ENCODE results near the gene GAS2. TPM values are rescaled to one million over a fixed set of nuclear protein-coding genes. Genes with fewer than 3 reads are reported as not detected.

Gene GAS2
- total RNA-seq, 1 experiment from 2014 or later: 9.4 TPM

GRCh38 chr11:22774716-22775115 is 108.3 kb downstream of the GAS2 start:
- CTCF ChIA-PET: no interaction called here
- no peak overlapping the region for H3K4me3 Mint-ChIP-seq (ENCODE audit: unreplicated experiment)
- no peak overlapping the region for H3K27ac Mint-ChIP-seq (ENCODE audit: unreplicated experiment)
- H3K36me3 Mint-ChIP-seq (ENCODE audit: insufficient read depth, unreplicated experiment): no peaks in the 10 kb centered on the region
- Histone ChIP-seq H3K9me3 (no peaks in the 10 kb centered on the region), H3K27me3 (replicated peaks; ENCODE audit: control insufficient read depth, insufficient read depth, low read length) (no peaks in the 10 kb centered on the region), H3K36me3 (ENCODE audit: control insufficient read depth, insufficient read depth, low read length) (no peaks in the 10 kb centered on the region), H3K4me1 (no peaks in the 10 kb centered on the region), H3K4me3 (ENCODE audit: low read depth, low read length) (no peak overlapping the region)
- no TSS peak for BruUV-seq (replicated peaks)
- POLR2A ChIA-PET: no interaction called here
- DNase-seq: no peak
- intact Hi-C loops (cut with micrococcal nuclease; ENCODE audit: unreplicated experiment): no loop called here
- H3K9me3 Mint-ChIP-seq (ENCODE audit: unreplicated experiment): no peaks in the 10 kb centered on the region
- TF ChIP-seq, protein P1, sequence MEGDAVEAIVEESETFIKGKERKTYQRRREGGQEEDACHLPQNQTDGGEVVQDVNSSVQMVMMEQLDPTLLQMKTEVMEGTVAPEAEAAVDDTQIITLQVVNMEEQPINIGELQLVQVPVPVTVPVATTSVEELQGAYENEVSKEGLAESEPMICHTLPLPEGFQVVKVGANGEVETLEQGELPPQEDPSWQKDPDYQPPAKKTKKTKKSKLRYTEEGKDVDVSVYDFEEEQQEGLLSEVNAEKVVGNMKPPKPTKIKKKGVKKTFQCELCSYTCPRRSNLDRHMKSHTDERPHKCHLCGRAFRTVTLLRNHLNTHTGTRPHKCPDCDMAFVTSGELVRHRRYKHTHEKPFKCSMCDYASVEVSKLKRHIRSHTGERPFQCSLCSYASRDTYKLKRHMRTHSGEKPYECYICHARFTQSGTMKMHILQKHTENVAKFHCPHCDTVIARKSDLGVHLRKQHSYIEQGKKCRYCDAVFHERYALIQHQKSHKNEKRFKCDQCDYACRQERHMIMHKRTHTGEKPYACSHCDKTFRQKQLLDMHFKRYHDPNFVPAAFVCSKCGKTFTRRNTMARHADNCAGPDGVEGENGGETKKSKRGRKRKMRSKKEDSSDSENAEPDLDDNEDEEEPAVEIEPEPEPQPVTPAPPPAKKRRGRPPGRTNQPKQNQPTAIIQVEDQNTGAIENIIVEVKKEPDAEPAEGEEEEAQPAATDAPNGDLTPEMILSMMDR (IDR thresholded peaks at IDR 0.05; ENCODE audit: insufficient read depth in 1 of 2, low read depth in 1 of 2, low read length in 1 of 2, severe bottlenecking in 1 of 2, unreplicated experiment in 1 of 2): no peak
- H3K27me3 Mint-ChIP-seq (ENCODE audit: insufficient read depth, unreplicated experiment): peaks cover 9% of the 10 kb centered on the region
- no peaks in the 10 kb centered on the region for H3K4me1 Mint-ChIP-seq (ENCODE audit: low read depth, unreplicated experiment)

GRCh38 chr11:22775248-22775647 is 108.8 kb downstream of the GAS2 start:
- H3K27me3 Mint-ChIP-seq (ENCODE audit: insufficient read depth, unreplicated experiment): peaks cover 9% of the 10 kb centered on the region
- DNase-seq: no peak
- no peaks in the 10 kb centered on the region for H3K9me3 ChIP-seq
- no peak overlapping the region for H3K4me3 Mint-ChIP-seq (ENCODE audit: unreplicated experiment)
- ChIA-PET POLR2A (no interaction called here), CTCF (no interaction called here)
- H3K36me3 ChIP-seq (ENCODE audit: control insufficient read depth, insufficient read depth, low read length): no peaks in the 10 kb centered on the region
- intact Hi-C loops (cut with micrococcal nuclease; ENCODE audit: unreplicated experiment): no loop called here
- no peaks in the 10 kb centered on the region for H3K36me3 Mint-ChIP-seq (ENCODE audit: insufficient read depth, unreplicated experiment)
- H3K4me1 Mint-ChIP-seq (ENCODE audit: low read depth, unreplicated experiment): no peaks in the 10 kb centered on the region
- no TSS peak for BruUV-seq (replicated peaks)
- no peaks in the 10 kb centered on the region for H3K9me3 Mint-ChIP-seq (ENCODE audit: unreplicated experiment)
- no peak overlapping the region for H3K27ac Mint-ChIP-seq (ENCODE audit: unreplicated experiment)
- H3K4me3 ChIP-seq (ENCODE audit: low read depth, low read length): no peak overlapping the region
- H3K4me1 ChIP-seq: no peaks in the 10 kb centered on the region
- no peaks in the 10 kb centered on the region for H3K27me3 ChIP-seq (replicated peaks; ENCODE audit: control insufficient read depth, insufficient read depth, low read length)
- TF ChIP-seq, protein P1 (IDR thresholded peaks at IDR 0.05; ENCODE audit: insufficient read depth in 1 of 2, low read depth in 1 of 2, low read length in 1 of 2, severe bottlenecking in 1 of 2, unreplicated experiment in 1 of 2): no peak

- no TSS peak for BruUV-seq (replicated peaks)
- Mint-ChIP-seq H3K36me3 (ENCODE audit: insufficient read depth, unreplicated experiment) (no peaks in the 10 kb centered on the region), H3K9me3 (ENCODE audit: unreplicated experiment) (no peaks in the 10 kb centered on the region), H3K4me1 (ENCODE audit: low read depth, unreplicated experiment) (no peaks in the 10 kb centered on the region), H3K27ac (ENCODE audit: unreplicated experiment) (no peak overlapping the region), H3K27me3 (ENCODE audit: insufficient read depth, unreplicated experiment) (peaks cover 5% of the 10 kb centered on the region), H3K4me3 (ENCODE audit: unreplicated experiment) (no peak overlapping the region)
- Histone ChIP-seq H3K9me3 (no peaks in the 10 kb centered on the region), H3K4me3 (ENCODE audit: low read depth, low read length) (no peak overlapping the region), H3K4me1 (no peaks in the 10 kb centered on the region), H3K36me3 (ENCODE audit: control insufficient read depth, insufficient read depth, low read length) (no peaks in the 10 kb centered on the region), H3K27me3 (replicated peaks; ENCODE audit: control insufficient read depth, insufficient read depth, low read length) (no peaks in the 10 kb centered on the region)
- no peak for DNase-seq
- intact Hi-C loops (cut with micrococcal nuclease; ENCODE audit: unreplicated experiment): loop anchor here (1.0 kb wide), 1 partner anchor 108 kb away; no protein-coding TSS in a partner anchor
- CTCF ChIA-PET: no interaction called here
- POLR2A ChIA-PET: no interaction called here
- TF ChIP-seq, protein P1 (IDR thresholded peaks at IDR 0.05; ENCODE audit: insufficient read depth in 1 of 2, low read depth in 1 of 2, low read length in 1 of 2, severe bottlenecking in 1 of 2, unreplicated experiment in 1 of 2): no peak
Observed at GRCh38 chr11:22778642-22779041, 112.2 kb downstream of the GAS2 start.

Data from Caco-2 (cell line).